Measurements from ENCODE around the gene RIMS1. TPM values are rescaled to one million over a fixed set of nuclear protein-coding genes. Genes with fewer than 3 reads are reported as not detected.
A peak's percentile ranks its signal among the peaks of the same experiment; 100 is the strongest.

The RIMS1 gene
- total RNA-seq, 1 experiment from 2014 or later: 1.1 TPM

DNA sequence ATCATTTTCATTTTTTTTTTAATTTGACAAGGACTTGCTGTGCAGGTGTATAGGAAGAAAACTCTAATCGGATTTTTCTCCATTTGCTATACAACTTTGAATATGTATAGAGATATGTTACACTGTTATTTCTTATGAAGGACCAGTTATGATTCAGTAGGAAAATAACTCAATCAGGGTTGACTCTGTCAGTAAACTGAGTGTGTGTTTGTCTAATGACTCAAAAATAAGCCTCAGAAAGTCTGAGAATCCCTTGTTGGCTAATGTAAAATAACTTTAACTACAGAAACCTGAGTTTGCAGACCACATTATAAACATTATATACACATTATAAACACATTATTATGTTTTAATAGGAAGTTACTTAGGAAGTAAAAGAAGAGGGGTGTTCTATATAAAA, 352.6 kb downstream of the RIMS1 start (continued):
- TF ChIP-seq, protein P1, sequence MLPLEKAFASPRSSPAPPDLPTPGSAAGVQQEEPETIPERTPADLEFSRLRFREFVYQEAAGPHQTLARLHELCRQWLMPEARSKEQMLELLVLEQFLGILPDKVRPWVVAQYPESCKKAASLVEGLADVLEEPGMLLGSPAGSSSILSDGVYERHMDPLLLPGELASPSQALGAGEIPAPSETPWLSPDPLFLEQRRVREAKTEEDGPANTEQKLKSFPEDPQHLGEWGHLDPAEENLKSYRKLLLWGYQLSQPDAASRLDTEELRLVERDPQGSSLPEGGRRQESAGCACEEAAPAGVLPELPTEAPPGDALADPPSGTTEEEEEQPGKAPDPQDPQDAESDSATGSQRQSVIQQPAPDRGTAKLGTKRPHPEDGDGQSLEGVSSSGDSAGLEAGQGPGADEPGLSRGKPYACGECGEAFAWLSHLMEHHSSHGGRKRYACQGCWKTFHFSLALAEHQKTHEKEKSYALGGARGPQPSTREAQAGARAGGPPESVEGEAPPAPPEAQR (CRISPR knock-in tag; IDR thresholded peaks at IDR 0.05): no peak
- TF ChIP-seq USF1 (CRISPR knock-in tag; IDR thresholded peaks at IDR 0.05): no peak
- TF ChIP-seq PRRX2 (CRISPR knock-in tag; IDR thresholded peaks at IDR 0.05): no peak
- TF ChIP-seq E2F4 (CRISPR knock-in tag; IDR thresholded peaks at IDR 0.05; ENCODE audit: borderline replicate concordance, low read depth): no peak
- TF ChIP-seq, protein P2, sequence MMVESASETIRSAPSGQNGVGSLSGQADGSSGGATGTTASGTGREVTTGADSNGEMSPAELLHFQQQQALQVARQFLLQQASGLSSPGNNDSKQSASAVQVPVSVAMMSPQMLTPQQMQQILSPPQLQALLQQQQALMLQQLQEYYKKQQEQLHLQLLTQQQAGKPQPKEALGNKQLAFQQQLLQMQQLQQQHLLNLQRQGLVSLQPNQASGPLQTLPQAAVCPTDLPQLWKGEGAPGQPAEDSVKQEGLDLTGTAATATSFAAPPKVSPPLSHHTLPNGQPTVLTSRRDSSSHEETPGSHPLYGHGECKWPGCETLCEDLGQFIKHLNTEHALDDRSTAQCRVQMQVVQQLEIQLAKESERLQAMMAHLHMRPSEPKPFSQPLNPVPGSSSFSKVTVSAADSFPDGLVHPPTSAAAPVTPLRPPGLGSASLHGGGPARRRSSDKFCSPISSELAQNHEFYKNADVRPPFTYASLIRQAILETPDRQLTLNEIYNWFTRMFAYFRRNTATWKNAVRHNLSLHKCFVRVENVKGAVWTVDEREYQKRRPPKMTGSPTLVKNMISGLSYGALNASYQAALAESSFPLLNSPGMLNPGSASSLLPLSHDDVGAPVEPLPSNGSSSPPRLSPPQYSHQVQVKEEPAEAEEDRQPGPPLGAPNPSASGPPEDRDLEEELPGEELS (CRISPR knock-in tag; IDR thresholded peaks at IDR 0.05): no peak
- TF ChIP-seq, protein P3, sequence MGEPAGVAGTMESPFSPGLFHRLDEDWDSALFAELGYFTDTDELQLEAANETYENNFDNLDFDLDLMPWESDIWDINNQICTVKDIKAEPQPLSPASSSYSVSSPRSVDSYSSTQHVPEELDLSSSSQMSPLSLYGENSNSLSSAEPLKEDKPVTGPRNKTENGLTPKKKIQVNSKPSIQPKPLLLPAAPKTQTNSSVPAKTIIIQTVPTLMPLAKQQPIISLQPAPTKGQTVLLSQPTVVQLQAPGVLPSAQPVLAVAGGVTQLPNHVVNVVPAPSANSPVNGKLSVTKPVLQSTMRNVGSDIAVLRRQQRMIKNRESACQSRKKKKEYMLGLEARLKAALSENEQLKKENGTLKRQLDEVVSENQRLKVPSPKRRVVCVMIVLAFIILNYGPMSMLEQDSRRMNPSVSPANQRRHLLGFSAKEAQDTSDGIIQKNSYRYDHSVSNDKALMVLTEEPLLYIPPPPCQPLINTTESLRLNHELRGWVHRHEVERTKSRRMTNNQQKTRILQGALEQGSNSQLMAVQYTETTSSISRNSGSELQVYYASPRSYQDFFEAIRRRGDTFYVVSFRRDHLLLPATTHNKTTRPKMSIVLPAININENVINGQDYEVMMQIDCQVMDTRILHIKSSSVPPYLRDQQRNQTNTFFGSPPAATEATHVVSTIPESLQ (CRISPR knock-in tag; IDR thresholded peaks at IDR 0.05): no peak
- TF ChIP-seq ZNF425 (CRISPR knock-in tag; conservative IDR thresholded peaks at IDR 0.05): no peak
- no peak for TF ChIP-seq HMGA2 (CRISPR knock-in tag; IDR thresholded peaks at IDR 0.05)
- TF ChIP-seq ESRRA (CRISPR knock-in tag; IDR thresholded peaks at IDR 0.05; ENCODE audit: borderline replicate concordance): no peak
- TF ChIP-seq TP53 (CRISPR knock-in tag; IDR thresholded peaks at IDR 0.05): no peak

- Mint-ChIP-seq H3K9me3 (no peaks in the 10 kb centered on the region), H3K36me3 (no peaks in the 10 kb centered on the region), H3K4me1 (peaks cover 37% of the 10 kb centered on the region), H3K4me3 (no peak overlapping the region), H3K27me3 (ENCODE audit: low read depth) (no peaks in the 10 kb centered on the region), H3K27ac (no peak overlapping the region; the same call in 1 of the 2 replicates)
- TF ChIP-seq MYBL2 (CRISPR knock-in tag; IDR thresholded peaks at IDR 0.05) (no peak), TEAD1 (CRISPR knock-in tag; IDR thresholded peaks at IDR 0.05) (peak; percentile 56; the same call in 1 of the 2 replicates)
- CTCF ChIA-PET: no interaction called here
- POLR2A ChIA-PET: no interaction called here
- ATAC-seq (peak; percentile 85), DNase-seq (ENCODE audit: low spot score) (peak; percentile 15)
These were observed 359.2 kb downstream of the RIMS1 start for GRCh38 chr6:72245565-72245964.

GRCh38 chr6:72246926-72247325, 360.6 kb downstream of the RIMS1 start:
- ChIA-PET CTCF (interaction anchor here (0.9 kb wide), 1 partner anchor 41 kb away, joined by 3 read pairs; no protein-coding TSS in a partner anchor), POLR2A (no interaction called here)
- Mint-ChIP-seq H3K36me3 (no peaks in the 10 kb centered on the region), H3K27me3 (ENCODE audit: low read depth) (no peaks in the 10 kb centered on the region), H3K27ac (peak overlapping the region; percentile 44; the same call in 1 of the 2 replicates), H3K9me3 (no peaks in the 10 kb centered on the region), H3K4me3 (no peak overlapping the region), H3K4me1 (peaks cover 31% of the 10 kb centered on the region)
- TF ChIP-seq, protein P4, sequence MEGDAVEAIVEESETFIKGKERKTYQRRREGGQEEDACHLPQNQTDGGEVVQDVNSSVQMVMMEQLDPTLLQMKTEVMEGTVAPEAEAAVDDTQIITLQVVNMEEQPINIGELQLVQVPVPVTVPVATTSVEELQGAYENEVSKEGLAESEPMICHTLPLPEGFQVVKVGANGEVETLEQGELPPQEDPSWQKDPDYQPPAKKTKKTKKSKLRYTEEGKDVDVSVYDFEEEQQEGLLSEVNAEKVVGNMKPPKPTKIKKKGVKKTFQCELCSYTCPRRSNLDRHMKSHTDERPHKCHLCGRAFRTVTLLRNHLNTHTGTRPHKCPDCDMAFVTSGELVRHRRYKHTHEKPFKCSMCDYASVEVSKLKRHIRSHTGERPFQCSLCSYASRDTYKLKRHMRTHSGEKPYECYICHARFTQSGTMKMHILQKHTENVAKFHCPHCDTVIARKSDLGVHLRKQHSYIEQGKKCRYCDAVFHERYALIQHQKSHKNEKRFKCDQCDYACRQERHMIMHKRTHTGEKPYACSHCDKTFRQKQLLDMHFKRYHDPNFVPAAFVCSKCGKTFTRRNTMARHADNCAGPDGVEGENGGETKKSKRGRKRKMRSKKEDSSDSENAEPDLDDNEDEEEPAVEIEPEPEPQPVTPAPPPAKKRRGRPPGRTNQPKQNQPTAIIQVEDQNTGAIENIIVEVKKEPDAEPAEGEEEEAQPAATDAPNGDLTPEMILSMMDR (IDR thresholded peaks at IDR 0.05): no peak
- TF ChIP-seq, protein P5, sequence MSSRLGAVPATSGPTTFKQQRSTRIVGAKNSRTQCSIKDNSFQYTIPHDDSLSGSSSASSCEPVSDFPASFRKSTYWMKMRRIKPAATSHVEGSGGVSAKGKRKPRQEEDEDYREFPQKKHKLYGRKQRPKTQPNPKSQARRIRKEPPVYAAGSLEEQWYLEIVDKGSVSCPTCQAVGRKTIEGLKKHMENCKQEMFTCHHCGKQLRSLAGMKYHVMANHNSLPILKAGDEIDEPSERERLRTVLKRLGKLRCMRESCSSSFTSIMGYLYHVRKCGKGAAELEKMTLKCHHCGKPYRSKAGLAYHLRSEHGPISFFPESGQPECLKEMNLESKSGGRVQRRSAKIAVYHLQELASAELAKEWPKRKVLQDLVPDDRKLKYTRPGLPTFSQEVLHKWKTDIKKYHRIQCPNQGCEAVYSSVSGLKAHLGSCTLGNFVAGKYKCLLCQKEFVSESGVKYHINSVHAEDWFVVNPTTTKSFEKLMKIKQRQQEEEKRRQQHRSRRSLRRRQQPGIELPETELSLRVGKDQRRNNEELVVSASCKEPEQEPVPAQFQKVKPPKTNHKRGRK (CRISPR knock-in tag; IDR thresholded peaks at IDR 0.05; ENCODE audit: borderline replicate concordance): no peak
- peak; percentile 89 for ATAC-seq
- no peak for DNase-seq (ENCODE audit: low spot score)

Measured in WTC11 (cell line).